Mesenchymal stem cell (in vitro differentiated cells and primary cell): Measurements from ENCODE around the gene RASSF1.
A peak's percentile ranks its signal among the peaks of the same experiment; 100 is the strongest.

ENCODE experiments used
- DNase-seq: peaks from one replicate; pipeline ENCODE4 v3.0.0-alpha.2; 2013
- H2AFZ ChIP-seq: one replicate; pipeline ENCODE4 v1.6.1; 2013; ENCODE audit warnings: low read depth, mild to moderate bottlenecking, control low read depth, inconsistent platforms, low read length, moderate library complexity
- H2AK5ac ChIP-seq: 2 replicates; pipeline ENCODE4 v1.6.1; 2013; ENCODE audit warnings: low read length, moderate library complexity, mild to moderate bottlenecking, inconsistent platforms; ENCODE audit not compliant: severe bottlenecking
- H2BK120ac ChIP-seq: one replicate; pipeline ENCODE4 v1.6.1; 2013; ENCODE audit warnings: low read depth, mild to moderate bottlenecking, inconsistent platforms, low read length, moderate library complexity
- H2BK12ac ChIP-seq, 2 experiments: one replicate each; pipeline ENCODE4 v1.6.1; 2013; ENCODE audit warnings: inconsistent platforms in 2 of 2, low read length in 2 of 2, mild to moderate bottlenecking in 2 of 2, moderate library complexity in 2 of 2, control low read depth in 1 of 2
- H2BK15ac ChIP-seq: one replicate; pipeline ENCODE4 v1.6.1; 2013; ENCODE audit warnings: mild to moderate bottlenecking, low read depth, inconsistent platforms; ENCODE audit not compliant: poor library complexity, severe bottlenecking
- H2BK5ac ChIP-seq: 2 replicates; pipeline ENCODE4 v1.6.1; 2013; ENCODE audit warnings: low read depth, mild to moderate bottlenecking, low read length, control low read depth, inconsistent platforms; ENCODE audit not compliant: poor library complexity, severe bottlenecking
- H3K14ac ChIP-seq, 2 experiments: one replicate each; pipeline ENCODE4 v1.6.1; 2013; ENCODE audit warnings: inconsistent platforms in 2 of 2, low read length in 2 of 2, control low read depth in 1 of 2, mild to moderate bottlenecking in 1 of 2, moderate library complexity in 1 of 2
- H3K18ac ChIP-seq, 2 experiments: one replicate each; pipeline ENCODE4 v1.6.1; 2013; ENCODE audit warnings: inconsistent platforms in 2 of 2, low read length in 2 of 2, control low read depth in 1 of 2, low read depth in 1 of 2, mild to moderate bottlenecking in 1 of 2
- H3K23ac ChIP-seq, 2 experiments: one replicate each; pipeline ENCODE4 v1.6.1; 2013; ENCODE audit warnings: inconsistent platforms in 2 of 2, low read length in 2 of 2, mild to moderate bottlenecking in 2 of 2, moderate library complexity in 2 of 2, control low read depth in 1 of 2
- H3K27ac ChIP-seq: 2 replicates; pipeline ENCODE4 v1.5.1; 2013; ENCODE audit warnings: mild to moderate bottlenecking, moderate library complexity, low read length, control low read depth, inconsistent platforms; ENCODE audit not compliant: poor library complexity, severe bottlenecking
- H3K27me3 ChIP-seq, 2 experiments: 2 replicates each; pipeline versions ENCODE4 v1.6.1 to v1.7.0; 2013; ENCODE audit warnings: low read length in 2 of 2, mild to moderate bottlenecking in 2 of 2, moderate library complexity in 2 of 2, control low read depth in 1 of 2, inconsistent platforms in 1 of 2; ENCODE audit not compliant: control insufficient read depth in 1 of 2, insufficient read depth in 1 of 2
- H3K36me3 ChIP-seq, 2 experiments: 2 replicates each; pipeline versions ENCODE4 v1.6.1 to v1.7.0; 2013; ENCODE audit warnings: low read length in 2 of 2, control low read depth in 1 of 2, inconsistent platforms in 1 of 2, low read depth in 1 of 2, mild to moderate bottlenecking in 1 of 2; ENCODE audit not compliant: insufficient read depth in 2 of 2, control insufficient read depth in 1 of 2
- H3K4ac ChIP-seq, 2 experiments: one replicate each; pipeline ENCODE4 v1.6.1; 2013; ENCODE audit warnings: inconsistent platforms in 2 of 2, low read length in 2 of 2, mild to moderate bottlenecking in 2 of 2, moderate library complexity in 2 of 2, control low read depth in 1 of 2, low read depth in 1 of 2
- H3K4me1 ChIP-seq: 2 replicates; pipeline ENCODE4 v1.6.1; 2013; ENCODE audit warnings: low read depth, low read length, control low read depth; ENCODE audit not compliant: control insufficient read depth, insufficient read depth
- H3K4me2 ChIP-seq: 2 replicates; pipeline ENCODE4 v1.6.1; 2013; ENCODE audit warnings: low read length, mild to moderate bottlenecking, inconsistent platforms; ENCODE audit not compliant: poor library complexity, severe bottlenecking
- H3K4me3 ChIP-seq, 2 experiments: 2 replicates each; pipeline versions ENCODE4 v1.5.1 to v1.7.0; 2013; ENCODE audit warnings: low read length in 2 of 2, mild to moderate bottlenecking in 2 of 2, control low read depth in 1 of 2, low read depth in 1 of 2; ENCODE audit not compliant: insufficient read depth in 1 of 2
- H3K79me1 ChIP-seq: replicated peaks from 2 replicates; pipeline ENCODE4 v1.6.1; 2013; ENCODE audit warnings: mild to moderate bottlenecking, control low read depth, low read length, inconsistent platforms; ENCODE audit not compliant: poor library complexity, severe bottlenecking
- H3K9ac ChIP-seq: 2 replicates; pipeline ENCODE4 v1.7.0; 2013; ENCODE audit warnings: mild to moderate bottlenecking, low read length, moderate library complexity
- H3K9me3 ChIP-seq: 2 replicates; pipeline ENCODE4 v1.7.0; 2013; ENCODE audit warnings: mild to moderate bottlenecking, low read length; ENCODE audit not compliant: control insufficient read depth
- H4K8ac ChIP-seq: one replicate; pipeline ENCODE4 v1.6.1; 2013; ENCODE audit warnings: inconsistent platforms, mild to moderate bottlenecking, low read length, moderate library complexity
- H4K91ac ChIP-seq: one replicate; pipeline ENCODE4 v1.6.1; 2013; ENCODE audit warnings: mild to moderate bottlenecking, low read length, inconsistent platforms
- WGBS: methylation state at CpG from one replicate; pipeline ENCODE4 v1.1.7; 2013; ENCODE audit warnings: mixed read lengths; 5-methylcytosine and 5-hydroxymethylcytosine counted together

The RASSF1 gene

GRCh38 chr3:50317300-50317699 lies 23.3 kb downstream of the RASSF1 start:
- Histone ChIP-seq H3K27ac (peak overlapping the region; percentile 4), H3K9ac (peak overlapping the region; percentile 26), H2BK5ac (no peak overlapping the region), H3K4me1 (peaks cover 49% of the 10 kb centered on the region), H3K79me1 (peaks cover 44% of the 10 kb centered on the region), H3K4me3 (no peak overlapping the region), H3K9me3 (no peaks in the 10 kb centered on the region), H2BK12ac (no peak overlapping the region), H4K91ac (no peak overlapping the region), H3K14ac (no peak overlapping the region), H3K27me3 (no peaks in the 10 kb centered on the region), H3K18ac (no peak overlapping the region), H2AK5ac (peak overlapping the region; percentile 17), H3K4me2 (no peak overlapping the region), H2BK120ac (no peak overlapping the region), H3K23ac (no peak overlapping the region), H4K8ac (no peak overlapping the region), H3K4ac (no peak overlapping the region), H2AFZ (no peak overlapping the region), H2BK15ac (no peak overlapping the region), H3K36me3 (peaks cover 47 to 53% of the 10 kb centered on the region in 2 experiments)
- DNase-seq: no peak
- WGBS: 88% methylated on average over 5 of the region's 6 CpGs

GRCh38 chr3:50316657-50317242 lies 23.9 kb downstream of the RASSF1 start:
- H3K4me3 ChIP-seq: no peak overlapping the region
- 73% methylated on average over 6 of the region's 9 CpGs for WGBS
- no peak for DNase-seq

GRCh38 chr3:50314816-50315215 lies 25.8 kb downstream of the RASSF1 start:
- Histone ChIP-seq H3K23ac (no peak overlapping the region), H2BK5ac (no peak overlapping the region), H4K8ac (no peak overlapping the region), H3K4ac (no peak overlapping the region), H2BK15ac (no peak overlapping the region), H4K91ac (no peak overlapping the region), H2AK5ac (no peak overlapping the region), H2BK120ac (no peak overlapping the region), H3K14ac (no peak overlapping the region), H3K4me2 (no peak overlapping the region), H3K36me3 (peaks cover 44 to 48% of the 10 kb centered on the region in 2 experiments), H2AFZ (no peak overlapping the region), H3K79me1 (peaks cover 41% of the 10 kb centered on the region), H3K18ac (no peak overlapping the region), H3K9ac (no peak overlapping the region), H3K4me1 (peaks cover 36% of the 10 kb centered on the region), H2BK12ac (no peak overlapping the region), H3K27ac (no peak overlapping the region), H3K4me3 (no peak overlapping the region), H3K9me3 (no peaks in the 10 kb centered on the region), H3K27me3 (no peaks in the 10 kb centered on the region)
- DNase-seq: no peak
- 100% methylated on average over 4 of the region's 4 CpGs for WGBS

More at GRCh38 chr3:50316657-50317242, 23.9 kb downstream of the RASSF1 start:
- no peaks in the 10 kb centered on the region for H3K9me3 ChIP-seq
- no peak overlapping the region for H2BK12ac ChIP-seq
- no peak overlapping the region for H2BK15ac ChIP-seq
- no peak overlapping the region for H2AK5ac ChIP-seq
- peak overlapping the region; percentile 4 for H3K27ac ChIP-seq
- no peak overlapping the region for H3K18ac ChIP-seq
- H3K9ac ChIP-seq: peak overlapping the region; percentile 26
- no peak overlapping the region for H3K23ac ChIP-seq
- no peak overlapping the region for H2BK5ac ChIP-seq
- peaks cover 43% of the 10 kb centered on the region for H3K4me1 ChIP-seq
- H3K27me3 ChIP-seq: no peaks in the 10 kb centered on the region
- H4K8ac ChIP-seq: no peak overlapping the region
- no peak overlapping the region for H4K91ac ChIP-seq
- peaks cover 47 to 53% of the 10 kb centered on the region in 2 experiments for H3K36me3 ChIP-seq
- no peak overlapping the region for H2AFZ ChIP-seq
- peaks cover 41% of the 10 kb centered on the region for H3K79me1 ChIP-seq
- no peak overlapping the region for H3K4ac ChIP-seq
- H2BK120ac ChIP-seq: no peak overlapping the region
- no peak overlapping the region for H3K4me2 ChIP-seq
- H3K14ac ChIP-seq: no peak overlapping the region

GRCh38 chr3:50314342-50314741 lies 26.3 kb downstream of the RASSF1 start:
- Histone ChIP-seq H3K4me2 (no peak overlapping the region), H3K4me3 (no peak overlapping the region), H2AFZ (no peak overlapping the region), H3K4ac (no peak overlapping the region), H2BK15ac (no peak overlapping the region), H3K14ac (no peak overlapping the region), H4K8ac (no peak overlapping the region), H3K9me3 (peaks cover 2% of the 10 kb centered on the region), H3K9ac (no peak overlapping the region), H2BK5ac (no peak overlapping the region), H3K23ac (no peak overlapping the region), H3K4me1 (peaks cover 31% of the 10 kb centered on the region), H4K91ac (no peak overlapping the region), H2BK120ac (no peak overlapping the region), H3K36me3 (peaks cover 43 to 44% of the 10 kb centered on the region in 2 experiments), H2BK12ac (no peak overlapping the region), H3K27me3 (no peaks in the 10 kb centered on the region), H3K79me1 (peaks cover 36% of the 10 kb centered on the region), H2AK5ac (peak overlapping the region; percentile 41), H3K27ac (no peak overlapping the region), H3K18ac (no peak overlapping the region)
- DNase-seq: no peak
- WGBS: 96% methylated on average over 3 of the region's 3 CpGs
